Heart left ventricle (tissue), 16 donors: ENCODE results near the gene TMEM267. TPM values are rescaled to one million over a fixed set of nuclear protein-coding genes. Genes with fewer than 3 reads are reported as not detected.
"Not testable (repeated sequence)": the region's sequence is repeated elsewhere in the genome, so short reads cannot be mapped to it uniquely, and the experiment has no call there.

Experiments
- ATAC-seq, 4 donors: fragments of 200-7000 bp; cut with Tn5 transposase; one replicate each; pipeline ENCODE4 v1.9.1; 2020 to 2022; ENCODE audit warnings: moderate library complexity in 4 of 4, mild to moderate bottlenecking in 3 of 4, moderate number of reproducible peaks in 1 of 4
- DNase-seq, 5 donors: peaks; one replicate each; pipeline ENCODE4 v3.0.0-alpha.2; 2020
- H3K27ac ChIP-seq, 12 donors: fragments of 200-600 bp; sonication (generic) in 4 of 12; one replicate each; pipeline versions ENCODE4 v1.5.0 to v1.8.0; 2016 to 2022; ENCODE audit warnings: mild to moderate bottlenecking in 2 of 12
- H3K27me3 ChIP-seq, 9 donors: fragments of 200-600 bp; sonication (generic) in 2 of 9; one replicate each; pipeline versions ENCODE4 v1.5.1 to v1.8.0; 2016 to 2022; ENCODE audit warnings: mild to moderate bottlenecking in 3 of 9
- H3K36me3 ChIP-seq, 9 donors: fragments of 200-600 bp; sonication (generic) in 2 of 9; one replicate each; pipeline versions ENCODE4 v1.5.0 to v1.8.0; 2018 to 2022; ENCODE audit warnings: mild to moderate bottlenecking in 2 of 9
- H3K4me1 ChIP-seq, 12 donors: fragments of 200-600 bp; sonication (generic) in 4 of 12; one replicate each; pipeline versions ENCODE4 v1.5.0 to v1.8.0; 2016 to 2022; ENCODE audit warnings: mild to moderate bottlenecking in 3 of 12
- H3K4me3 ChIP-seq, 12 donors: fragments of 200-600 bp; sonication (generic) in 4 of 12; one replicate each; pipeline versions ENCODE4 v1.5.0 to v1.8.0; 2017 to 2022; ENCODE audit warnings: mild to moderate bottlenecking in 9 of 12, moderate library complexity in 4 of 12
- H3K9me3 ChIP-seq, 12 donors: fragments of 200-600 bp; sonication (generic) in 4 of 12; one replicate each; pipeline versions ENCODE4 v1.5.0 to v1.8.0; 2016 to 2022; ENCODE audit warnings: mild to moderate bottlenecking in 1 of 12
- CTCF ChIP-seq, 12 donors: fragments of 200-600 bp; sonication (generic) in 4 of 12; IDR thresholded peaks; one replicate each; pipeline versions ENCODE4 v1.5.0 to v1.8.0; 2018 to 2022; ENCODE audit warnings: antibody characterized with exemption in 12 of 12, mild to moderate bottlenecking in 5 of 12
- POLR2A ChIP-seq, 2 donors: fragments of 450-650 bp; IDR thresholded peaks; one replicate each; pipeline ENCODE4 v1.6.1; 2017; ENCODE audit warnings: antibody characterized with exemption in 2 of 2, mild to moderate bottlenecking in 2 of 2, moderate library complexity in 2 of 2
- WGBS, 4 donors: extraction: QIAGEN DNeasy Blood & Tissue Kit in 2 of 4; methylation state at CpG; one replicate each; pipeline versions ENCODE4 v1.1.5 to v1.1.7; 2013 to 2018; 5-methylcytosine and 5-hydroxymethylcytosine counted together
- intact Hi-C, 10 donors: fragments of 100-400 bp; cut with DNase I; formaldehyde crosslinking; loops; one replicate each; pipeline versions ENCODE4 v1.11.1 to v1.14.2; 2022
- polyA plus RNA-seq, 2 donors: library from polyadenylated mRNA; stranded (reverse); fragments of 200-250 nt; gene quantifications; one replicate each; pipeline ENCODE4 v1.2.3, GENCODE V29; 2013
- total RNA-seq, 9 donors: library from RNA; depleted of rRNA in 2 of 9; stranded (reverse); fragments of >200 nt in 2 of 9; fragmentation: NEBNext Ultra II Directional in 3 of 9; extraction: Animal tissue kit (Norgen Biotek cat#: 25700) in 3 of 9; gene quantifications; one replicate each; pipeline versions ENCODE4 v1.1.0 to v1.2.4, GENCODE V29; 2016 to 2023
- donor health status: ischemic (EF 13 %, LVEDD 7.1; RV severe dilation, severe dysfunction).
- donor health status: healthy with polysubstance abuse.
- donor health status: DM: no; HTN: yes; CAD: no.
- donor health status: DM: no; HTN: no; CAD: no.
- donor health status: ischemic (EF 25% LVEDD 6.9; RV normal size, moderate dysfunction).
- donor health status: ischemic (EF 25% LVEDD 5.7; RV mildly dilated, moderate dysfunction).
- donor health status: healthy.
- donor health status: DM: yes; HTN: yes; CAD: no.
- donor health status: ischemic (EF 35%, LVEDD 5.7; RV mildly dilated, moderate dysfunction).
- donor health status: nonischemic (EF 11% LVEDD 7.7; RV severe dilation, severe dysfunction).
- donor health status: DM: yes; HTN: yes; CAD: no.
- donor health status: PGD.
- donor health status: ischemic (EF 29% LVEDD 5.4; RV normal size, mild dysfunction).
- donor health status: nonischemic (EF 23%, LVEDD 6.1; RV moderate dilation, normal function).

TMEM267 gene
- total and polyA plus RNA-seq, 11 donors = 3.8 to 9.5 (median 6.8) TPM

- Histone ChIP-seq H3K4me1 (no peaks in the 10 kb centered on the region), H3K9me3 (peaks cover 0 to 31% (median 8%) of the 10 kb centered on the region in 12 donors), H3K36me3 (peaks cover 0 to 11% (median 0%) of the 10 kb centered on the region in 9 donors), H3K27ac (no peak overlapping the region), H3K4me3 (no peak overlapping the region), H3K27me3 (no peaks in the 10 kb centered on the region)
- intact Hi-C loops = no loop called here
- 97 to 100% (median 99%) methylated on average over 1 of the region's 1 CpG for WGBS, 4 donors
- DNase-seq (no peak), ATAC-seq (no peak)
- no peak for TF ChIP-seq CTCF (IDR thresholded peaks at IDR 0.05)
- no peak for TF ChIP-seq POLR2A (IDR thresholded peaks at IDR 0.05)
Measured at GRCh38 chr5:43461066-43461465, 22.6 kb downstream of the TMEM267 start.

GRCh38 chr5:43456556-43456955, 27.1 kb downstream of the TMEM267 start:
- Histone ChIP-seq H3K4me1 (no peaks in the 10 kb centered on the region), H3K27me3 (no peaks in the 10 kb centered on the region), H3K36me3 (peaks cover 0 to 14% (median 5%) of the 10 kb centered on the region in 9 donors), H3K27ac (no peak overlapping the region), H3K4me3 (no peak overlapping the region), H3K9me3 (peaks cover 0 to 22% (median 6%) of the 10 kb centered on the region in 12 donors)
- DNase-seq (no peak), ATAC-seq (no peak)
- TF ChIP-seq CTCF (IDR thresholded peaks at IDR 0.05) (no peak), POLR2A (IDR thresholded peaks at IDR 0.05) (no peak)
- intact Hi-C loops = no loop called here
- 94 to 98% (median 95%) methylated on average over 3 of the region's 3 CpGs for WGBS, 4 donors

GRCh38 chr5:43441575-43441974, 42.1 kb downstream of the TMEM267 start:
- DNase-seq, H3K4me1 ChIP-seq, H3K27ac ChIP-seq, H3K27me3 ChIP-seq, intact Hi-C loops, H3K4me3 ChIP-seq, ATAC-seq: not testable (repeated sequence)
- Histone ChIP-seq H3K9me3 (peaks cover 0 to 50% (median 3%) of the 10 kb centered on the region in 12 donors), H3K36me3 (peaks cover 0 to 32% (median 12%) of the 10 kb centered on the region in 9 donors)

GRCh38 chr5:43437062-43437660, 46.5 kb downstream of the TMEM267 start:
- Histone ChIP-seq H3K36me3 (no peaks in the 10 kb centered on the region), H3K27ac (no peak overlapping the region), H3K4me1 (peaks cover 0 to 15% (median 5%) of the 10 kb centered on the region in 12 donors), H3K9me3 (peaks cover 0 to 33% (median 3%) of the 10 kb centered on the region in 12 donors), H3K4me3 (no peak overlapping the region), H3K27me3 (no peaks in the 10 kb centered on the region)
- no peak for TF ChIP-seq CTCF (IDR thresholded peaks at IDR 0.05)
- TF ChIP-seq POLR2A (IDR thresholded peaks at IDR 0.05) = no peak
- ATAC-seq = no peak
- intact Hi-C loops = no loop called here
- 89 to 97% (median 94%) methylated on average over 3 of the region's 3 CpGs for WGBS, 4 donors
- DNase-seq = no peak

GRCh38 chr5:43433382-43433781, 50.3 kb downstream of the TMEM267 start:
- no peak for TF ChIP-seq CTCF (IDR thresholded peaks at IDR 0.05)
- no peak for TF ChIP-seq POLR2A (IDR thresholded peaks at IDR 0.05)
- Histone ChIP-seq H3K27me3 (no peaks in the 10 kb centered on the region), H3K27ac (no peak overlapping the region), H3K36me3 (no peaks in the 10 kb centered on the region), H3K4me3 (no peak overlapping the region), H3K4me1 (peaks cover 0 to 15% (median 5%) of the 10 kb centered on the region in 12 donors), H3K9me3 (peaks cover 0 to 11% (median 0%) of the 10 kb centered on the region in 12 donors)
- 50 to 68% (median 59%) methylated on average over 4 of the region's 4 CpGs for WGBS, 4 donors
- ATAC-seq (no peak), DNase-seq (no peak)
- intact Hi-C loops = no loop called here
